H9 (cell line): ENCODE measurements around the gene TMA7B. TPM values are rescaled to one million over a fixed set of nuclear protein-coding genes. Genes with fewer than 3 reads are reported as not detected.

Source experiments
- DNase-seq: peaks from one replicate; pipeline ENCODE4 v3.0.0-alpha.2; 2017
- H2AFZ ChIP-seq: one replicate; pipeline ENCODE4 v1.6.1; 2013; ENCODE audit warnings: mild to moderate bottlenecking, low read length, control low read depth, moderate library complexity
- H2AK5ac ChIP-seq: 2 replicates; pipeline ENCODE4 v1.6.1; 2013; ENCODE audit warnings: low read length, control low read depth, mixed read lengths; ENCODE audit not compliant: insufficient read length
- H2BK120ac ChIP-seq: one replicate; pipeline ENCODE4 v1.6.1; 2013; ENCODE audit warnings: low read depth, mild to moderate bottlenecking, low read length, control low read depth, inconsistent platforms; ENCODE audit not compliant: poor library complexity, severe bottlenecking
- H2BK12ac ChIP-seq: 2 replicates; pipeline ENCODE4 v1.6.1; 2013; ENCODE audit warnings: low read length, control low read depth, mixed read lengths, low read depth; ENCODE audit not compliant: insufficient read length
- H2BK15ac ChIP-seq: 2 replicates; pipeline ENCODE4 v1.6.1; 2013; ENCODE audit warnings: low read depth, low read length, control low read depth
- H2BK20ac ChIP-seq: one replicate; pipeline ENCODE4 v1.6.1; 2013; ENCODE audit warnings: low read depth, mild to moderate bottlenecking, low read length, control low read depth, inconsistent platforms; ENCODE audit not compliant: poor library complexity, severe bottlenecking
- H2BK5ac ChIP-seq: 2 replicates; pipeline ENCODE4 v1.6.1; 2013; ENCODE audit warnings: low read length, control low read depth, mixed read lengths; ENCODE audit not compliant: insufficient read length
- H3K14ac ChIP-seq: 2 replicates; pipeline ENCODE4 v1.6.1; 2013; ENCODE audit warnings: low read length, control low read depth; ENCODE audit not compliant: insufficient read depth
- H3K18ac ChIP-seq: 2 replicates; pipeline ENCODE4 v1.6.1; 2013; ENCODE audit warnings: low read depth, mild to moderate bottlenecking, mixed read lengths, low read length, control low read depth; ENCODE audit not compliant: insufficient read length
- H3K23ac ChIP-seq: 2 replicates; pipeline ENCODE4 v1.6.1; 2013; ENCODE audit warnings: low read length, control low read depth, mixed read lengths, low read depth; ENCODE audit not compliant: insufficient read length
- H3K23me2 ChIP-seq: 2 replicates; pipeline ENCODE4 v1.6.1; 2013; ENCODE audit warnings: low read depth, mild to moderate bottlenecking, mixed read lengths, low read length, control low read depth; ENCODE audit not compliant: insufficient read length, poor library complexity, severe bottlenecking
- H3K27ac ChIP-seq: 2 replicates; pipeline ENCODE4 v1.5.1; 2013; ENCODE audit warnings: low read length, control low read depth, mixed read lengths, low read depth; ENCODE audit not compliant: insufficient read length
- H3K27me3 ChIP-seq: 2 replicates; pipeline ENCODE4 v1.6.1; 2013; ENCODE audit warnings: low read length, control low read depth, inconsistent platforms; ENCODE audit not compliant: insufficient read depth
- H3K4ac ChIP-seq: 2 replicates; pipeline ENCODE4 v1.6.1; 2013; ENCODE audit warnings: low read depth, mild to moderate bottlenecking, control low read depth, inconsistent platforms, low read length, moderate library complexity
- H3K4me1 ChIP-seq: 2 replicates; pipeline ENCODE4 v1.6.1; 2013; ENCODE audit warnings: low read length, control low read depth, inconsistent platforms; ENCODE audit not compliant: insufficient read depth
- H3K4me2 ChIP-seq: 2 replicates; pipeline ENCODE4 v1.6.1; 2013; ENCODE audit warnings: low read length, control low read depth, mixed read lengths; ENCODE audit not compliant: insufficient read length, insufficient read depth
- H3K56ac ChIP-seq: 2 replicates; pipeline ENCODE4 v1.6.1; 2013; ENCODE audit warnings: low read depth, mild to moderate bottlenecking, mixed read lengths, low read length, control low read depth; ENCODE audit not compliant: insufficient read length
- H3K79me1 ChIP-seq: 2 replicates; pipeline ENCODE4 v1.6.1; 2013; ENCODE audit warnings: low read depth, mild to moderate bottlenecking, moderate library complexity, low read length, control low read depth, inconsistent platforms; ENCODE audit not compliant: insufficient read depth, poor library complexity, severe bottlenecking
- H3K79me2 ChIP-seq: 2 replicates; pipeline ENCODE4 v1.6.1; 2013; ENCODE audit warnings: low read length, control low read depth, inconsistent platforms; ENCODE audit not compliant: insufficient read depth
- H3K9ac ChIP-seq: 2 replicates; pipeline ENCODE4 v1.6.1; 2013; ENCODE audit warnings: low read length, control low read depth, mixed read lengths; ENCODE audit not compliant: insufficient read length; ENCODE audit errors: extremely low read depth
- H3K9me3 ChIP-seq: one replicate; pipeline ENCODE4 v1.6.1; 2013; ENCODE audit warnings: low read depth, low read length, inconsistent platforms; ENCODE audit not compliant: control insufficient read depth
- H3T11ph ChIP-seq: one replicate; pipeline ENCODE4 v1.6.1; 2013; ENCODE audit warnings: mild to moderate bottlenecking, low read length, control low read depth, inconsistent platforms
- H4K20me1 ChIP-seq: one replicate; pipeline ENCODE4 v1.6.1; 2013; ENCODE audit not compliant: control insufficient read depth, insufficient read length, insufficient read depth
- H4K5ac ChIP-seq: 2 replicates; pipeline ENCODE4 v1.6.1; 2013; ENCODE audit warnings: low read depth, mild to moderate bottlenecking, mixed read lengths, low read length, control low read depth; ENCODE audit not compliant: insufficient read length
- H4K8ac ChIP-seq: replicated peaks from 2 replicates; pipeline ENCODE4 v1.6.1; 2013; ENCODE audit warnings: low read length, control low read depth, mixed read lengths, low read depth; ENCODE audit not compliant: insufficient read length
- H4K91ac ChIP-seq: 2 replicates; pipeline ENCODE4 v1.6.1; 2013; ENCODE audit warnings: low read depth, mild to moderate bottlenecking, moderate library complexity, mixed read lengths, low read length, control low read depth; ENCODE audit not compliant: insufficient read length
- H3K27ac Mint-ChIP-seq, 3 experiments: 2 replicates in 2 of 3; 3 replicates in 1 of 3; pipeline ENCODE4 v1.8.0; 2020 to 2021; ENCODE audit warnings: mixed read lengths in 3 of 3, mild to moderate bottlenecking in 1 of 3, moderate library complexity in 1 of 3
- H3K27me3 Mint-ChIP-seq: 2 replicates; pipeline ENCODE4 v1.8.0; 2021; ENCODE audit warnings: low read depth, mild to moderate bottlenecking, moderate library complexity, mixed read lengths
- H3K36me3 Mint-ChIP-seq, 3 experiments: 2 replicates in 2 of 3; 3 replicates in 1 of 3; pipeline ENCODE4 v1.8.0; 2020 to 2021; ENCODE audit warnings: low read depth in 3 of 3, mixed read lengths in 3 of 3; ENCODE audit not compliant: insufficient read depth in 1 of 3
- H3K4me1 Mint-ChIP-seq, 2 experiments: 2 replicates each; pipeline ENCODE4 v1.8.0; 2020; ENCODE audit warnings: mixed read lengths in 2 of 2
- H3K4me3 Mint-ChIP-seq, 2 experiments: 2 replicates in 1 of 2; 3 replicates in 1 of 2; pipeline ENCODE4 v1.8.0; 2020 to 2021; ENCODE audit warnings: mild to moderate bottlenecking in 2 of 2, mixed read lengths in 2 of 2, moderate library complexity in 1 of 2
- H3K9me3 Mint-ChIP-seq, 2 experiments: 2 replicates in 1 of 2; 3 replicates in 1 of 2; pipeline ENCODE4 v1.8.0; 2020; ENCODE audit warnings: mild to moderate bottlenecking in 2 of 2, mixed read lengths in 2 of 2, moderate library complexity in 1 of 2
- CTCF ChIP-seq: fragments of 200-600 bp; sonication (generic); conservative IDR thresholded peaks from 3 replicates; pipeline ENCODE4 v1.8.0; 2021; ENCODE audit warnings: antibody characterized with exemption, mild to moderate bottlenecking
- WGBS: extraction: QIAGEN DNeasy Blood & Tissue Kit; methylation state at CpG from one replicate; pipeline ENCODE4 v1.1.7; 2013; ENCODE audit warnings: missing lambda C conversion rate, low lambda C conversion rate, mixed read lengths; ENCODE audit not compliant: insufficient read length; ENCODE audit errors: extremely low coverage; 5-methylcytosine and 5-hydroxymethylcytosine counted together
- total RNA-seq: library from RNA; stranded (reverse); gene quantifications from 2 replicates; pipeline ENCODE4 v1.2.1, GENCODE V29; 2021

The TMA7B gene
- total RNA-seq, 1 experiment from 2014 or later = not detected

GRCh38 chr22:39994041-39994565 lies 33.9 kb downstream of the TMA7B start:
- Histone ChIP-seq H3K56ac (no peak overlapping the region), H2BK15ac (no peak overlapping the region), H3T11ph (no peak overlapping the region), H3K27ac (no peak overlapping the region), H4K8ac (no peak overlapping the region), H3K27me3 (no peaks in the 10 kb centered on the region), H2AK5ac (no peak overlapping the region), H2BK12ac (no peak overlapping the region), H3K79me2 (no peaks in the 10 kb centered on the region; the same call in 1 of the 2 replicates), H4K20me1 (no peaks in the 10 kb centered on the region), H3K4me1 (peaks cover 15% of the 10 kb centered on the region), H3K79me1 (peaks cover 1% of the 10 kb centered on the region), H2BK120ac (no peak overlapping the region), H3K23me2 (peaks cover 13% of the 10 kb centered on the region), H3K4ac (no peak overlapping the region), H3K14ac (peak overlapping the region; percentile 92), H2AFZ (no peak overlapping the region), H3K9me3 (no peaks in the 10 kb centered on the region), H3K18ac (peak overlapping the region; percentile 80), H3K23ac (no peak overlapping the region), H4K91ac (no peak overlapping the region), H2BK20ac (no peak overlapping the region), H4K5ac (no peak overlapping the region), H3K4me2 (peak overlapping the region; percentile 33), H2BK5ac (no peak overlapping the region), H3K9ac (no peak overlapping the region)
- Mint-ChIP-seq H3K27ac (no peak overlapping the region), H3K9me3 (no peaks in the 10 kb centered on the region), H3K36me3 (no peaks in the 10 kb centered on the region), H3K4me1 (peaks cover 45 to 49% of the 10 kb centered on the region in 2 experiments), H3K27me3 (peaks cover 49% of the 10 kb centered on the region), H3K4me3 (peak overlapping the region; percentile 25 to 48)
- DNase-seq = no peak
- WGBS = no CpG with 5 or more reads among the region's 20 CpGs
- TF ChIP-seq CTCF = no peak
